GM18507 (cell line): ENCODE results near the gene TIMM17A.

Experiments used
- DNase-seq: peaks from one replicate; pipeline ENCODE4 v3.0.0; 2011; ENCODE audit warnings: low read depth; ENCODE audit not compliant: insufficient read length; ENCODE audit errors: extremely low spot score
- FAIRE-seq: peaks from 2 replicates; lab custom pipeline; 2011; peaks lifted over from hg19 to GRCh38; lab: Jason Lieb, UNC

The TIMM17A gene

DNA sequence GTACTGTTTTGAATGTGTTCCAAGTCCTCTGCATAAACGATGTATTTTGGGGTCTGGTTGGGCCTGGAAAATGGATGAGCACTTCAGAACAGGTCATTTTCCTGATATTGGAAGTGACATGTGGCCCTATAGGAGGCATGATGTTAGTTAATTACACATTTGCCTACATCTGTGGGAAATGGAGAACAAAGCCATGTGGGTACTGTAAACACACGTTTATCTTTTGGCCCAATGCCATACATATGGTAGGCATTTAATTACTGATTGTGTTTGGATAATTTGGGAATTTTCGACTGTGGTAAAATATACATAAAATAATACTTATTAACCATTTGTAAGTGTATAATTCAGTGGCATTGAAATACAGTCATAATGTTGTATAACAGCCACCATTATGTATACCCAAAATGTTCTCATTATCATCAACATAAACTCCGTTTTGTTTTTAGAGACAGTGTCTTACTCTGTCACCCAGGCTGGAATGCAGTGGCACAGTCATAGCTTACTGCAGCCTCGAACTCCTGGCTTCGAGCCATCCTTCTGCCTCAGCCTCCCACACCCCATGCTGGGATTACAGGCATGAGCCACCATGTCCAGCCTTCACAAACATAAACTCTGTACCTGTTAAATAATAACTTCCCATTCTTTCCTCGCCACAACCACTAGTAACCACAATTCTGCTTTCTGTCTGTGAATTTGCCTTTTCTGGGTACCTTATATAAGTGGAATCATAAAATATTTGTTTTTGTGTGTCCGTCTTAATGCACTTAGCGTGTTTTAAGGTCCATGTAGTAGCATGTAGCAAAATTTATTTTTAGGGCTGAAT is 15.2 kb downstream of the TIMM17A start:
- DNase-seq (no peak), FAIRE-seq (no peak)

DNA sequence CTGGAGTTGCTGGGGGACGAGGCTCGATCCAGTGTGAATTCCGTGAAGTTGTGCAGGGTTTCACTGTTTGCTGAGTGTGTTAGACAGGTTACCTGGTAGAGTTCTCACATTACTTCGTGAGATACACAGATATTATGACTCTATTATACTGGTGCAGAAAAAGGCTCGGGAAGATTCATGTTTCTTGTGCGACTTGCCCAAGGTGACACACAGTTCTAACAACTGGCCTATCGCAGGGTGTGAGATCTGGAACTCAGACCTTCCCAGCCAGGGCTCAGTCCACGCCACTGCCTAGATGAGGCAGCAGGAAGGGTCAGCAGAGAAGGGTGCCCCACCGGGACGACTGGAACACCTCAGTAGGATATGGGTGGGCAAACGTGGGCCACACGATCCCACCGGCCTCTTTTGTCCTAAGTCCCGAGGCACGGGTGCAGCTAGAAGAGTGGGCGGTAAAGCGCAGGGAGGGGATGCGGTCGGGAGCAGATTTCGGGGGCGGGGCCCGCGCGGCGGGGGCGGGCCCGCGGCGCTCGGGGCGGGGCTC is 26.8 kb downstream of the TIMM17A start:
- peak; percentile 36 for FAIRE-seq
- DNase-seq: peak; percentile 78

DNA sequence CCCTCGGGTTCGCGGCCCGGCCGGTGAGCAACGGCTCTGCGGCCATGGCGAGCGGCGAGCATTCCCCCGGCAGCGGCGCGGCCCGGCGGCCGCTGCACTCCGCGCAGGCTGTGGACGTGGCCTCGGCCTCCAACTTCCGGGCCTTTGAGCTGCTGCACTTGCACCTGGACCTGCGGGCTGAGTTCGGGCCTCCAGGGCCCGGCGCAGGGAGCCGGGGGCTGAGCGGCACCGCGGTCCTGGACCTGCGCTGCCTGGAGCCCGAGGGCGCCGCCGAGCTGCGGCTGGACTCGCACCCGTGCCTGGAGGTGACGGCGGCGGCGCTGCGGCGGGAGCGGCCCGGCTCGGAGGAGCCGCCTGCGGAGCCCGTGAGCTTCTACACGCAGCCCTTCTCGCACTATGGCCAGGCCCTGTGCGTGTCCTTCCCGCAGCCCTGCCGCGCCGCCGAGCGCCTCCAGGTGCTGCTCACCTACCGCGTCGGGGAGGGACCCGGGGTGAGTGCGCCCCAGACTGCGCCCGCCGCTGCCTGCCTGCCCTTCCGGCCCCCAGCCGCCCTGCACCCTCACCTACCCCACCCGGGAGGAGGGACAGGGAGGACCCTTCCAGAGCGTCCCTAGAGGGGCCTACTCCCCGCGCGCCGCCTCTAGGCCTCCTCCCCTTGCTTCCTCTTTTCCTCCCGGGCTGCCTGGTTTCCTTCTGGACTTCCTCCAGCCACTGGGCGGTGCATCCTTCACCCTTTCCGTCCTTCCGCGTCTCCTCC is 27.5 kb downstream of the TIMM17A start, which contains the start of gene RNPEP:
Gene RNPEP (plus strand): TSS at position 26 of the 757 bp plus-strand sequence. CDS start 19 bp downstream, at position 45.
- DNase-seq: peak; percentile 35
- FAIRE-seq: peak; percentile 64

DNA sequence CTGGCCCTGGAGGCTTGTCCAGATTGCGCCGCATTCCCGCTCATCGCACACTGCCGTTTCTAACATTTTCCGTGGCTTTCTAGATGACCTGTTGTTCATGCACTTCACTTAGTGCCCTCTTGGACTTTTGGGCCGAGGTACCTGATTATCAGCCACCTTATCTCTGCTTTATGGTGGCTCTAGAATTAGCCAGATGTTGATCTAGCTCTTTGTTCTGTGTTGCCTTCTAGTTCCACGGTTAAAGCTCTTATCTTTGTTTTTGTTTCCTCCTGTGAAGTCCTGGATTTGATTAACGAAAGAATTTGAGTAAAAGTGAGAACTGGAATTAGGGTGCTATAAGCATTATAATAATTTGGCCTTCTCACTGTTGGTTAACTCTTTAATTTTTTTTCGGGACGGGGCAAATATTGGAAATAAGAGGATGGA is 28.1 kb downstream of the TIMM17A start:
- no peak for DNase-seq
- FAIRE-seq: no peak

DNA sequence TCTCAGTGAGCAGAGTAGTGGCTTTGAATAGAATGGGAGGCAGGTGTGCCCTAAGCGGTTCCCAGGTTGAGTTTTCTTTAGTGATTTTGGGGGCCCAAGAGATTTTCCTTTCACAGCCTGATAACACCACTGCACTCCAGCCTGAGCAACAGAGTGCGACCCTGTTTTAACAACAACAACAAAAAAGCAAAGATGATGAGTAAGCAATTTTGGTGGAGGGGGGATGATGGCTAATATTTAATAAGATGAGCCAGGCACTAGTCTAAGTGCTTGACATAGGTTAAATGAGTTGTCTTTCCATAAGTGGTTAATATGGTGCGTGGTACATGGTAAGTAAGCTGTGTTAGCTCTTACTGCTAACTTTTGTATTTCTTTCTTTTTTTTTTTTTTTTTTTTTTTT is 29.1 kb downstream of the TIMM17A start:
- no peak for FAIRE-seq

DNA sequence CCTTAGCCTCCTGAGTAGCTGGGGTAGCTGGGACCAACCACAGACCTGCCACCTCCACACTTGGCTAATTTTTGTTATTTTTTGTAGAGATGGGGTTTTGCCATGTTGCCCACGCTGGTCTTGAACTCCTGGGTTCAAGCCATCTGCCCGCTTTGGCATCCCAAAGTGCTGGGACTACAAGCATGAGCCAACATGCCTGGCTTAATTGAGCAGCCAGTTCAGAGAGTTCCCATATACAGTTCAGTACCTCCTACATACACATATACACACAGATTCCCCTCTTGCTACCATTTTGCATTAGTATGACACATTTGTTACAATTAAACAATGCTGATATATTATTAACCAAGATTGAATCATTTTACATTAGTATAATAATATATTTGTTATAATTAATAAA is 30.1 kb downstream of the TIMM17A start:
- DNase-seq (no peak), FAIRE-seq (no peak)

More for the DNA sequence above, 29.1 kb downstream of the TIMM17A start:
- no peak for DNase-seq

DNA sequence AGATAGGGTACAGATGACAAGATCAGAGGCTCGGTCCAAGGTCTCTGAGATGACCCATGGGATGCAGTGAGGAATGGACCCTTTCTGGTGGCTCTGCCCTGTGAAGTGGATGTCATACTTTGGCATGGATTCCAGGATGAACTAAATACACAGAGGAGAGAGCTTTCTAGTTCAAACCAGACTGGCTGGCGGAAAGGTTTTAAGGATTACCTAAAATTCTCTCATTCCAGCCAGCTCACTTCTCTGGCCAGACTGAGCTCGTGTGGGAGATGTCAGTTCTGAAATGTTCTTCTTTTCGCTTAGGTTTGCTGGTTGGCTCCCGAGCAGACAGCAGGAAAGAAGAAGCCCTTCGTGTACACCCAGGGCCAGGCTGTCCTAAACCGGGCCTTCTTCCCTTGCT is 33.3 kb downstream of the TIMM17A start:
- no peak for FAIRE-seq
- DNase-seq: no peak

DNA sequence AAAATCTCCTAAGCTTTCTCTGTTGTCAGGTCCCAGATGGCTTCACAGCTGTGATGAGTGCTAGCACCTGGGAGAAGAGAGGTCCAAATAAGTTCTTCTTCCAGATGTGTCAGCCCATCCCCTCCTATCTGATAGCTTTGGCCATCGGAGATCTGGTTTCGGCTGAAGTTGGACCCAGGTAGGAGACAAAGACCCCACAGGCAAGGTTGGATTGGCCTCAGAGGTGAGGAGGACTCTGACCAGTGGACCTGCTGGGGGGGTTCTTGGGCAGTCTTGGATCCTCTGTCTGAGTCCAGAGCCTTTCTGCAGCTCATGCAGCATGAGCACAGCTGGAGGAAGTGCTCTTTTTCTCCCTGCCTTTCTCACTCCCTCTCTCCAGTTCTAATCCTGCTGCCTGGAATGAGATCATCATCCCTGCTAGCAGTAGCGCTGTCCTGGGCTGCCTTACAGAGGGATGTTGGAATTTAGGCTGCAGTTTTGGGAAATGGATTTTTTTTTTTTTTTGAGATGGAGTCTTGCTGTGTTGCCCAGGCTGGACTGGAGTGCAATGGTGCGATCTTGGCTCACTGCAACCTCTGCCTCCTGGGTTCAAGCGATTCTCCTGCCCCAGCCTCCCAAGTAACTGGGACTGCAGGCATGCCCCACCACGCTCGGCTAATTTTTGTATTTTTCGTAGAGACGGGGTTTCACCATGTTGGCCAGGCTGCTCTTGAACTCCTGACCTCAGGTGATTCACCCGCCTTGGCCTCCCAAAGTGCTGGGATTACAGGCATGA is 34.2 kb downstream of the TIMM17A start:
- no peak for FAIRE-seq
- DNase-seq: no peak

DNA sequence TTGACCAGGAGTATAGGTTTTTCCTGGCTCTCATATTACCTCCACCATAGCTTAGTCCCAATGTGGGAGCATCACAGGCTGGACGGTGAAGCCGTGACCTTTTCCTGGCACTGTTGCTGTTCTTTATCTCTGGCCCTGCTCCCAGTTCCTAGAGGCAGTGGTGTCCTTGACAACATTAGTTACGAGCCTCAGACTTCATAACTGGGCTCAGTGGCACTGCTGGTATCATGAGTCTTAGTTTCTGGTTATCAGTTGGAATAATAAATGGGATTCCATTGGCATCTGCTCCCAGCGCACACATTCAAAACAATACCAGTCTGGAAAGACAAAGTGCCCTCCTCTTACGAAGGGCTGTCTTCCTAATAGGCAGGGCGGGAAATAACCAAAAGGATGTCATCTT is 35.1 kb downstream of the TIMM17A start:
- DNase-seq: no peak
- no peak for FAIRE-seq

DNA sequence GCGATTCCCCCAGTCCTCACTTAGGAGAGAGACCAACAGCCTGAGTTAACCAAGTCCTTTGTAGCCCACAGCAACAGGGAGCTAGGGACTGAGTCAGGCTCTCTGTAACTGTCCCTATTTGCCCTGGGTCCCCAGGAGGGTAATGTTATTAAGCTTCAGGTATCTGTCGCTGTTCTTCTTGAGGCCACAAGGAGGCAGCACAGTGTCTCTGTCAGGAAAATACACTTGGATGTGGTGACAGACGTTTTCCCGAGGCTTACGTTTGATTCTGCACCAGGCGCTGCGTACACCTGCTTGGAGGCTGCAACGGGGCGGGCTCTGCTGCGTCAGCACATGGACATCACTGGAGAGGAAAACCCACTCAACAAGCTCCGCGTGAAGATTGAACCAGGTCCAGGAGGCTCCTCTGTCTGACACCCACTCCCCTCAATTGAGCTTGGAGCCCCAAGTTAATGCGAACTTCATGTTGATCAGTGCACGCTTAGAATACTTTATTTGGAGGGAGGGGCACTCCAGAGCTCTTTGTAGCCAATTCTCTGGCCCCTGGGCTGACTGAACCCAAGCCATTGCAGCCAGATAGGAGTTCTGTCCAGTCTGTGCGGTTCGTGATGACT is 44.4 kb downstream of the TIMM17A start:
- DNase-seq: peak; percentile 25
- FAIRE-seq: peak; percentile 68

DNA sequence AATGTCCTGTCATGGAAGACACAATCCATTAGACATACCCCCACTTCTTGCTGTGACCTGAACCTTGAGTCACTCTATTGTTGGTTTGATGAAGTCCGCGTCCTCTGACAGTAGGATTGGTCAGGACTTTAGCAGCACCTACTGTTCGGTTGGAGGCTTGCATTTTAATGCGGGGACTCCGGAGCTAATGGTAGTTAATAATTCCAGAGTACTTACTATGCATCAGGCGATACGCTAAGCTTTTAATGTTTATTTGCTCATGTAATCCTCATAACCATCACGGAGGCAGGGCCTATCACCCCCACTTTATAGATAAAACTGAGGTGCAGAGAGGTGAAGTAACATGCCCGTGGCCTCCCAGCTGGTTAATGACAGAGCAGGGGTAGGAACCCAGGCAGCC is 47.2 kb downstream of the TIMM17A start:
- DNase-seq: no peak
- no peak for FAIRE-seq

DNA sequence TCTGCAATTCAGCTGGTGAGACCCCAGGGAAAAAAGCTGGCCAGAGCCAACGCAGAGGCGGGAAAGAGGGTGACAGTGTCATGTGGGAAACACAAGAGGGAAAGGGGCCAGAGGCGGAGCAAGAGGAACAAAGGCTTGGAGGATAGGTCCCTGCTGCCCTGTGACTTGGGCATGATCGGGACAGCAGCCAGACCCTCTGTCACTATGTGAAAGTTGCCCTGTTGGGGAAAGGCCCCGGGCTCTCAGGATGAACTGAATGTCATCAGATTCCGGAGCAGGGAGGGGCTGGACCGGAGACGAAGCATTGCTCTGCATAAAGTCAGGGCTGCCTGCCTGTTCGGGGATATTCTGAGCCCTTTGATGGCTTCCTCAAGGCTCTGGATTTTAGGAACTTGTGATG is 49.4 kb downstream of the TIMM17A start:
- DNase-seq: no peak
- FAIRE-seq: no peak

DNA sequence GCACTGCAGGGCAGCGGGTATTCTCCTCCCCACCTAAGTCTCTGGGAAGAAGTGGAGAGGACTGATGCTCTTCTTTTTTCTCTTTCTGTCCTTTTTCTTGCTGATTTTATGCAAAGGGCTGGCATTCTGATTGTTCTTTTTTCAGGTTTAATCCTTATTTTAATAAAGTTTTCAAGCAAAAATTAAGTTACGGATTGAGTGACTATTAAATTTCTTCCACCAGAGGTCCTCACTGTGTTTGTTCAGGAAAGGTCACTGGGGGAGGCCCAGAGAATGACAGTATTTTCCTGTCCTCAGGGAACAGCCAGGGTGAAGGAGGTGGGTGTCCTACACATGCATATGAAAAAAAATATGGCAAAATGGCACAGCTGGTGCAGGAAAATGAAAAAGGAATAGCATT is 50.7 kb downstream of the TIMM17A start:
- DNase-seq (no peak), FAIRE-seq (no peak)

DNA sequence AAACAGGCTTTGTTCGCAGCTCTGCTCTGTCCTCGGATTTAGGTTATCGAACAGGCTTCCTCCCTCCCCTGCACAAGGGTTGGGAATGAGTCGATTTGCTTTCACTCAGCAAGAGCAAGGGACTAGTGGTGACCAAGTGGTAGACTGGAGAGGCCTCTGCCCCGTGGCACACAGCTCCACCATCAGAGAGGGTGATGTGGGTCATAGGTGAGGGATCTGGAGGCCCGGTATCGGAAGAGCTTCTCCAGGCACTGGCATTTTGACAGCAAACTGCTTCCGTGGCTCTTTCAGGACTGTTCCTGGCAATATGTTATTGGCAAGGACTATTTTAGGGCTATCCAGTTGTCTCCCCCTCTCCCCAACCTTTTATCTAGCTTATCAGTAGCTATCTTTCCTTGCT is 52.0 kb downstream of the TIMM17A start:
- no peak for FAIRE-seq

DNA sequence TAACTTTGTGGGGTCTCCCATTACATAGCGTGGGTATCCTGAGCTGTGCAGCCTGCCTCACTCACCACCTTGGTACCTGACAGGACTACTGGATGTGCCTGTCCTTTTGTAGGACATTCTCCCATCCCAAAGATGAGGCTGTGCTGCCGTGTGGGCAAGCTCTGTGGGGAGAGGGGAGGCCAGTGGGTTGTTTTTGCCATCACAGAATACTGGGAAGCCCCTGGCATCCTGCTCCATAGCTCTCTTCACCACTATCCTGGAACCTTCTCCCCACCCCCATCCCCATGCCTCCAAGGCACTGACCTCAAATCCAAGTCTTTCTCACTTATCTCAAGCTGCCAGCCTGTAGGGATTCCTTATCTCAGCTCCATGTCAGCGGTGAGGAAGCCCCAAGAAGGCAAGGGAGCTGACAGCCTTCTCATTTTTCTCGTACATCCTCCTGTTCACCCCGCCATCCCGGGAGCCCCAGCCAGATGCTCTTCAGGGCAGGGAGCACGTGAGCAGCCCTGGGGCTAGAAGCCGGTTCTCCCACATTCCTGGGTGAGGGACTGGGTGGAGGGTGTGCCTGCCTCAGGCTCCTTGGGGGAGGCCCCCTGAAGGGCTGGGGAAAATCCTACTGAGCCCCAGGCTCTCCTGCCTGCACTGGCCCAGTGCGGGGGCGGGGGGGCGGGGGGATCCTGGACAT is 52.6 kb downstream of the TIMM17A start:
- FAIRE-seq: no peak
- DNase-seq: no peak

More for the DNA sequence above, 52.0 kb downstream of the TIMM17A start:
- DNase-seq: no peak

DNA sequence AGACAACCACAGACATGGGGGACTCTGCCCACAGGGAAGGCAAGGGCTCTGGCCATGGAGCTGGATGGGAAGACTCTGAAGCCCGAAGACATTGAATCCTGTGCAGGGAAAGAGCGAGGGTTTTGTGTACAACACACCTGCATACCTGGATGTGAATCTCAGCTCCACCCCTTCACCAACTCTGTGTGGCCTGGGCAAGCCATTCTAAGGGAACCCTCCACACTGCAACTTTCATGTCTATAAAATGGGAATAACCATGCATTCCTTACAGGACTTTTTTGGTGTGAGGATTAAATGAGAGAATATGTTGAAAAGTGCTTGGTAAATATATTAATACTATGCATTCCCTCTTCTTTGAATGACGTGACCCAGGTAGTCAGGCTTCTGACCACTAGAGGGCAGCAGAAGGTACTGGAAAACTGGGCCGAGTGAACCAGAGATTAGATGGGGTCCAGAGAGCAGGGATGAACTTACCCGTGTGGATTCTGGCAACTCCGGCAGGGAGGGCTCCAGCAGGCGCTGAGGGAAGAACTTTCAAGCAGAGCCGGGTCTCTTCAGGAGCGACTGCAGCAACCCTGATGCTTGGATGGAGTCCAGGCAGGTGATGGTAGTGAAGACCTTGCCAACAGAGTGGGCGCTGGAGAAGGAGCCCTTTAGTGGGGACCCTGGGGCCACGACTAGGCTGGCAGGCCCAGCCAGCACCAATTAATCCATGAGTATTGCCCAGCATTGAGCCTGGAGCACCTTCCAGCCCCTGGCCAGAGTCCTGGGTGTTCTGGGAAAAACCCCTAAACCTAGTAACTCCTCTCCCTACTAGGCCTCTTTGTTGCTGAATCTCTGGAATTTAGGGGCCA is 54.2 kb downstream of the TIMM17A start:
- peak; percentile 92 for FAIRE-seq
- DNase-seq: peak; percentile 61

DNA sequence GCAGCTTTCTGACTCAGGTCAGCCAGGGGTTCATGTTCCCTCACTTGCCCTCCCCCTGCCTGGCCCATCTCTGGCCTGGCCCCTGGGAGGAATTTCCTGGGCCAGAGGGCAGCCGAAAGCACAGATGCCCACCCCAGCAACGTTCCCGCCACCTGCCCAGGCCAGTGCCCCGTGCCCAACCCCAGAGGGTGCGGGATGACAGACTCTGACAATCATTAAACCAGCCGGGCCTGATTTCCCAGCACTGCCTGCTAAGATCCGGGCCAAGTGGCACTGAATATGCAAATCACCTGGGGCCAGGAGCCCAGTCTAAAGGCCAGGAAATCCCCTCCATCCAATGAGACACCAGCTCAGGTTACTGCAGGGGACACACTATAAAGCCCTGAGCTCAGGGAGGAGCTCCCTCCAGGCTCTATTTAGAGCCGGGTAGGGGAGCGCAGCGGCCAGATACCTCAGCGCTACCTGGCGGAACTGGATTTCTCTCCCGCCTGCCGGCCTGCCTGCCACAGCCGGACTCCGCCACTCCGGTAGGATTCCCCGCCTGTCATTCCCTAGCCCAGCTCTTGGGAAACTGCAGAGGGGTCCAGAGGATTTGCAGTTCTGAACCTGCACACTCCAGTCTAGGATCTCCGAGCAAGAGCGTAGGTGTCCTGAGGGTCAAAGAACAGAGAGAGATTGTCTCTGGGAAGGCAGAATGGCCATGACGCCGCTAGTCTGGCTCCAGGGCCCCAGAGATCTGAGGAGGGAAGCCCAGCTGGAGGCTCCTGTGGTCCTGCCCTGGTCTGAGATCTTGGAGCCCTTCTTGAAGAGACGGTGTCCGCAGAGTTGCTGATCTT is 55.1 kb downstream of the TIMM17A start, which contains the start of gene ELF3:
Gene ELF3 (plus strand): TSS at position 408 of the 836 bp plus-strand sequence. CDS start 550 bp downstream, outside the sequence.
- peak; percentile 96 for FAIRE-seq

More for the DNA sequence above, 55.1 kb downstream of the TIMM17A start, which contains the start of gene ELF3:
- peak; percentile 70 for DNase-seq
